ENCODE data around the gene OR6A2.

DNA sequence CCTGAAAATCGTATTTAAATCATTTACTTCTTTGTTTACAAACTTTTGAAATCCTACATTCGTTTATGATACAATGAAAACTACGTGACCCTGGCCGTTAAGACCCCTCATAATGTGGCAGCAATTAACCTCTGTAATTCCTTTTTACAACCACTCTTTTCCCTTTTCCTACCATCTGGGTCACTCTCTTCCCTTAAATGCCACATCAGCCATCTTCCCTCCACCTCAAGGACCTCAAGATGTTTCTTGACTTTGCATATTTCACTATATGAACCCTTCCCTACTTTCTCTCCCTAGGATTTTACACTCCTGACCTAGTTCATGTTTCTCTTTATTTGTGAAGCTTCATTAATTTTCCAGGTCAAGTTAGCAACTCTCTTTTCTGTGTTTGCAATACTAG is 54.5 kb downstream of the OR6A2 start:
- TF ChIP-seq ESRRG (CRISPR knock-in tag; IDR thresholded peaks at IDR 0.05) (no peak), RARB (CRISPR knock-in tag; IDR thresholded peaks at IDR 0.05) (no peak), GLIS3 (CRISPR knock-in tag; IDR thresholded peaks at IDR 0.05) (no peak), ARNTL (CRISPR knock-in tag; IDR thresholded peaks at IDR 0.05; ENCODE audit: borderline replicate concordance, low read depth) (no peak), BACH2 (CRISPR knock-in tag; IDR thresholded peaks at IDR 0.05; ENCODE audit: borderline replicate concordance) (no peak), TOX (CRISPR knock-in tag; IDR thresholded peaks at IDR 0.05; ENCODE audit: borderline replicate concordance) (no peak), CSDC2 (CRISPR knock-in tag; IDR thresholded peaks at IDR 0.05) (no peak)
- TF ChIP-seq, protein P1, sequence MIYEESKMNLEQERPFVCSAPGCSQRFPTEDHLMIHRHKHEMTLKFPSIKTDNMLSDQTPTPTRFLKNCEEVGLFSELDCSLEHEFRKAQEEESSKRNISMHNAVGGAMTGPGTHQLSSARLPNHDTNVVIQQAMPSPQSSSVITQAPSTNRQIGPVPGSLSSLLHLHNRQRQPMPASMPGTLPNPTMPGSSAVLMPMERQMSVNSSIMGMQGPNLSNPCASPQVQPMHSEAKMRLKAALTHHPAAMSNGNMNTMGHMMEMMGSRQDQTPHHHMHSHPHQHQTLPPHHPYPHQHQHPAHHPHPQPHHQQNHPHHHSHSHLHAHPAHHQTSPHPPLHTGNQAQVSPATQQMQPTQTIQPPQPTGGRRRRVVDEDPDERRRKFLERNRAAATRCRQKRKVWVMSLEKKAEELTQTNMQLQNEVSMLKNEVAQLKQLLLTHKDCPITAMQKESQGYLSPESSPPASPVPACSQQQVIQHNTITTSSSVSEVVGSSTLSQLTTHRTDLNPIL (CRISPR knock-in tag; IDR thresholded peaks at IDR 0.05; ENCODE audit: low read depth): no peak

All from SK-N-SH treated with all-trans-retinoic acid at 6 μM for 48 hours (cell line).